Fibroblast of lung (primary cell): Measurements from ENCODE around the gene XCR1.

Experiments used
- CTCF ChIP-seq, 2 donors: IDR thresholded peaks in 1 of 2; conservative IDR thresholded peaks in 1 of 2; 1 replicate in 1 of 2; 2 replicates in 1 of 2; pipeline ENCODE4 v1.5.1; 2011 to 2012; ENCODE audit warnings: low read length in 2 of 2, control low read depth in 1 of 2, inconsistent platforms in 1 of 2, low read depth in 1 of 2, mild to moderate bottlenecking in 1 of 2
- EZH2 ChIP-seq: IDR thresholded peaks from 2 replicates; pipeline ENCODE4 v1.5.1; 2012; ENCODE audit warnings: low read length, control low read depth, mild to moderate bottlenecking; ENCODE audit errors: missing control alignments

- no peak for TF ChIP-seq CTCF (conservative IDR thresholded peaks at IDR 0.05 in 1 of 2, IDR thresholded peaks at IDR 0.05 in 1 of 2; ENCODE audit: low read depth in 1 of 2, low read length in 2 of 2)
- TF ChIP-seq EZH2 = no peak
These were observed 42.7 kb downstream of the XCR1 start for GRCh38 chr3:45984331-45985312.
